AG04450 (cell line): ENCODE data around the gene WNT5B. TPM values are rescaled to one million over a fixed set of nuclear protein-coding genes. Genes with fewer than 3 reads are reported as not detected.

Experiments used
- CTCF ChIA-PET: fragments of 300-600, 350-600 bp; formaldehyde crosslinking; extraction: SDS; loops from one replicate; lab custom pipeline; 2022; ENCODE audit warnings: antibody characterized with exemption, inconsistent platforms; lab: Charles Lee
- POLR2A ChIA-PET: fragments of 350-600 bp; formaldehyde crosslinking; extraction: SDS; loops from one replicate; lab custom pipeline; 2021; ENCODE audit warnings: antibody characterized with exemption, inconsistent platforms; lab: Yijun Ruan, JAX
- DNase-seq: peaks from one replicate; pipeline ENCODE4 v3.0.0-alpha.2; 2011; ENCODE audit warnings: low read depth, low spot score
- H3K27ac ChIP-seq: one replicate; pipeline ENCODE4 v1.5.1; 2012; ENCODE audit warnings: low read depth, low read length, control low read depth
- H3K27me3 ChIP-seq: one replicate; pipeline ENCODE4 v1.6.0; 2012; ENCODE audit warnings: low read length; ENCODE audit not compliant: control insufficient read depth, insufficient read depth
- H3K4me3 ChIP-seq: 2 replicates; pipeline ENCODE4 v1.5.1; 2011; ENCODE audit warnings: mild to moderate bottlenecking, low read depth, low read length, control low read depth
- H3K9me3 ChIP-seq: 2 replicates; pipeline ENCODE4 v1.5.1; 2012; ENCODE audit warnings: low read length; ENCODE audit not compliant: control insufficient read depth, insufficient read depth
- CTCF ChIP-seq: IDR thresholded peaks from 2 replicates; pipeline ENCODE4 v1.5.1; 2011; ENCODE audit warnings: low read depth, low read length, control low read depth, inconsistent platforms
- polyA plus RNA-seq: library from polyadenylated mRNA; depleted of rRNA; stranded (reverse); fragments of >200 nt; gene quantifications from 2 replicates; pipeline ENCODE4 v1.2.3, GENCODE V29; 2011

WNT5B gene
- polyA plus RNA-seq, 1 experiment: 22.2 TPM

GRCh38 chr12:1590221-1590979 is 38.6 kb upstream of the WNT5B start:
- peak overlapping the region; percentile 52 for H3K4me3 ChIP-seq
- H3K9me3 ChIP-seq: no peaks in the 10 kb centered on the region
- peak overlapping the region; percentile 42 for H3K27ac ChIP-seq
- no peaks in the 10 kb centered on the region for H3K27me3 ChIP-seq
- POLR2A ChIA-PET: no interaction called here
- CTCF ChIA-PET: interaction anchor here (5.6 kb wide), 1 partner anchor 473 kb away, joined by 65 read pairs; no protein-coding TSS in a partner anchor
- DNase-seq: no peak
- TF ChIP-seq CTCF: no peak

GRCh38 chr12:1591034-1591433 is 38.0 kb upstream of the WNT5B start:
- no peaks in the 10 kb centered on the region for H3K27me3 ChIP-seq
- no peak overlapping the region for H3K27ac ChIP-seq
- DNase-seq: no peak
- no peaks in the 10 kb centered on the region for H3K9me3 ChIP-seq
- 0 out of 2 replicates have a peak, but pooled peaks have one; percentile 3 for TF ChIP-seq CTCF
- ChIA-PET POLR2A (no interaction called here), CTCF (no interaction called here)
- peak overlapping the region; percentile 52 for H3K4me3 ChIP-seq

- no peak for TF ChIP-seq CTCF
- no peak overlapping the region for H3K27ac ChIP-seq
- DNase-seq: no peak
- CTCF ChIA-PET: interaction anchor here (2.7 to 2.9 kb wide), 2 partner anchors 9 to 474 kb away, joined by 14 to 25 read pairs; no protein-coding TSS in a partner anchor
- POLR2A ChIA-PET: no interaction called here
- H3K27me3 ChIP-seq: no peaks in the 10 kb centered on the region
- H3K4me3 ChIP-seq: peak overlapping the region; percentile 52
- H3K9me3 ChIP-seq: no peaks in the 10 kb centered on the region
Observed at GRCh38 chr12:1591543-1591942, 37.5 kb upstream of the WNT5B start.

GRCh38 chr12:1592444-1593173 is 36.4 kb upstream of the WNT5B start:
- Histone ChIP-seq H3K27ac (peak overlapping the region; percentile 24), H3K27me3 (no peaks in the 10 kb centered on the region), H3K4me3 (peak overlapping the region; percentile 74), H3K9me3 (no peaks in the 10 kb centered on the region)
- peak; percentile 28 for TF ChIP-seq CTCF
- ChIA-PET POLR2A (interaction anchor here (0.8 to 1.0 kb wide), 3 partner anchors 51 to 87 kb away, joined by 3 to 9 read pairs (median 7); no protein-coding TSS in a partner anchor), CTCF (interaction anchor here (0.9 to 2.9 kb wide), 3 partner anchors 10 to 475 kb away, joined by 3 to 25 read pairs (median 14); no protein-coding TSS in a partner anchor)
- no peak for DNase-seq
